IMR-90 (cell line): ENCODE measurements around the gene NKIRAS1.

Experiments used
- POLR2A ChIP-seq: IDR thresholded peaks from 2 replicates; pipeline ENCODE4 v1.6.1; 2012; ENCODE audit warnings: mild to moderate bottlenecking, low read depth, low read length
- TF ChIP-seq, protein P1 (sequence below): conservative IDR thresholded peaks from 2 replicates; pipeline ENCODE4 v1.5.1; 2012; ENCODE audit warnings: mild to moderate bottlenecking, low read depth, low read length, improper control_type of control experiment

DNA sequence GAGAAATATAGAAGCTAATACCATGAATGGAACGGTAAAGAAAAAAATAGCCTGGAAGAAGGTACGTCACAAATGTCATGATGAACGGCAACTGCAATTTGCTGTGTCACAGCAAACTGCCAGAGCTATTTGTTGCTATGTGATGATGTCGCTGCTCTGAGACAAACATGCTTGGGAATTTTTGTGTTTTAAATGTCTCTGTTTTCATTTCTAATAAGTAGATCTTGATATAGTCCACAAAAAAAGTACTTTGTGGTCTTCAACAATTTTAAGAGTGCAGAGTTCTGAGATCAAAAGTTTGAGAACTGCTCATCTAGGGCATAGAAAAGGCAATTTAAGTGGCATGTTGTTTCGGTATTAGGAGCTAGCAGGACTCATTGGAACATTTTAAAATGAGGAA lies 24.0 kb upstream of the NKIRAS1 start:
- no peak for TF ChIP-seq POLR2A
- TF ChIP-seq, protein P1, sequence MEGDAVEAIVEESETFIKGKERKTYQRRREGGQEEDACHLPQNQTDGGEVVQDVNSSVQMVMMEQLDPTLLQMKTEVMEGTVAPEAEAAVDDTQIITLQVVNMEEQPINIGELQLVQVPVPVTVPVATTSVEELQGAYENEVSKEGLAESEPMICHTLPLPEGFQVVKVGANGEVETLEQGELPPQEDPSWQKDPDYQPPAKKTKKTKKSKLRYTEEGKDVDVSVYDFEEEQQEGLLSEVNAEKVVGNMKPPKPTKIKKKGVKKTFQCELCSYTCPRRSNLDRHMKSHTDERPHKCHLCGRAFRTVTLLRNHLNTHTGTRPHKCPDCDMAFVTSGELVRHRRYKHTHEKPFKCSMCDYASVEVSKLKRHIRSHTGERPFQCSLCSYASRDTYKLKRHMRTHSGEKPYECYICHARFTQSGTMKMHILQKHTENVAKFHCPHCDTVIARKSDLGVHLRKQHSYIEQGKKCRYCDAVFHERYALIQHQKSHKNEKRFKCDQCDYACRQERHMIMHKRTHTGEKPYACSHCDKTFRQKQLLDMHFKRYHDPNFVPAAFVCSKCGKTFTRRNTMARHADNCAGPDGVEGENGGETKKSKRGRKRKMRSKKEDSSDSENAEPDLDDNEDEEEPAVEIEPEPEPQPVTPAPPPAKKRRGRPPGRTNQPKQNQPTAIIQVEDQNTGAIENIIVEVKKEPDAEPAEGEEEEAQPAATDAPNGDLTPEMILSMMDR: no peak
